A549 treated with GW870086 at 1 μM for 4 hours (cell line): ENCODE results near the gene OR10G7. TPM values are rescaled to one million over a fixed set of nuclear protein-coding genes. Genes with fewer than 3 reads are reported as not detected.

Experiments used
- total RNA-seq: library from RNA; stranded (reverse); fragments of 200-300 nt; extraction: Qiagen RNA extraction; gene quantifications from 5 replicates; pipeline ENCODE4 v1.2.3, GENCODE V29; 2022; ENCODE audit warnings: low read depth

The OR10G7 gene
- not detected in 5 replicates for total RNA-seq

DNA sequence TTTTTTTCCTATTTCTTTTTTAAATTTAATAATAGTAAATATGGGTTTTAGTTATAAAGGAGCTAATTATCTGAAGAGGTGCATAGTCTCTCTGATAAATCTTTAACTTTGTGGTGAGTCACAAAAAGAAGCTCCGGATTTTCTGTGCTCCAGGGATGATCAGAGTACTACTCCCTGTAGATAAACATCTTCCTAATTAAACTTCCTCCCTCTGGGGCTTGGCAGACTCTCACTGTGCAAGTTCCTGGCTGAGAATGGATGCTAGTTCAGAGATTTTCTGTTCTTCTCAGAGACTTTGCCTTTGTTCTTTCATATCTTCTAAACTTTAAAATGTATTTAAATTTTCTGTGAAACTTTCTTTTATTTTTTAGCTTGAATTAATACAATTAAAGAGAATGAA is at the start of gene OR10G7:
TSS of gene OR10G7 (minus strand) at position 72 of the 400 bp plus-strand sequence. CDS start 2,324 bp downstream, outside the sequence.

DNA sequence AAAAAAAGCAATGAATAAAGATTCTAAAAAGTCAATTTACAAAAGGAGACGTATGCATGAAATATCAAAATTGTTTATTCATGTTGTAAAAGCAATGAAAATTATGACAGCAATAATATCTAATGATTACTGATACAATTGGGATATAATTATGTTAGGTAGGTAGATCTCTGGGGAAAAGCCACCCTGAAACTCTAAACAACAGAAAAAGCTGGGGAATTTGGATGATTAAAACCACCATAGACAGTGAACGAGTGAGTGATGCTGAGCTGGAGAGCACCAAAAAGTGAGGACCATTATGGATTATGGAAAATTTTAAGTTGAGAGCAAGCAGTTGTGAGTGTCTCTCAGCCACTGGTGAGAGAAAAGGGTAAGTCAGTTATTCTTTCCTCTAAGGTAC is 14.6 kb downstream of the OR10G7 start, which contains the start of gene OR10G8:
TSS of gene OR10G8 (plus strand) at position 301 of the 400 bp plus-strand sequence. CDS start 2,825 bp downstream, outside the sequence.

DNA sequence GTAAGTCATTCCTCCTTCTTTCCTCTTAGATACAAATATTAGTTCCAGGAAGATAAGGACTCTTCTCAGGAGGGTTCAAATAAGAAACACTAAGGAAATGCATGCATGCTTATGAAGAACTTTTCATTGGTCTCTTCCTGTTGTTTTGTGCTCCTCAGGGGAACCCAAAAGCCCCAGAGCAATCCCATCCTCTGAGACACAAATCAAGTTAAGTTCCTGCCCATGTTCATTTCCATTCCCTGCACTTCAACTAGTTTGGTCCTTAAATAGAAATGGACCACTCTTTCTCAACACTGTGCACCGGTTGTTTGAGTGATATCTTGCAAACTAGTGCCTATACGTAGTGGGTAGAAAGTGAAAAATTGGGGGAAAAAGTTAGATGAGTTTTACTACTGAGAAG is 28.4 kb downstream of the OR10G7 start, which contains the start of gene OR10G4:
TSS of gene OR10G4 (plus strand) at position 301 of the 400 bp plus-strand sequence. CDS start 2,578 bp downstream, outside the sequence.

GRCh38 chr11:123995119-123995518 is 46.0 kb downstream of the OR10G7 start, which contains the start of gene OR10G6:
Gene OR10G6 (minus strand): TSS chr11:123995161. CDS start chr11:123995161, 0 bp downstream.

Other genes starting within 250 kb of the OR10G7 start
- gene OR6M1, start 235.0 kb downstream of the OR10G7 start, total RNA-seq, result not detected in 5 replicates
- not detected in 5 replicates for gene TMEM225, start 155.7 kb downstream of the OR10G7 start, total RNA-seq
- not detected in 5 replicates for gene OR8D4, start 139.2 kb downstream of the OR10G7 start, total RNA-seq
- not detected in 5 replicates for gene OR4D5, start 101.7 kb downstream of the OR10G7 start, total RNA-seq
- not detected in 5 replicates for gene OR6T1, start 97.5 kb downstream of the OR10G7 start, total RNA-seq
- gene OR10S1, start 63.5 kb downstream of the OR10G7 start, total RNA-seq, result not detected in 5 replicates
- not detected in 5 replicates for gene OR10G6, start 46.2 kb downstream of the OR10G7 start, total RNA-seq
- not detected in 5 replicates for gene OR10G4, start 28.3 kb downstream of the OR10G7 start, total RNA-seq
- gene OR10G9, start 18.3 kb downstream of the OR10G7 start, total RNA-seq, result not detected in 5 replicates
- gene OR10G8, start 14.5 kb downstream of the OR10G7 start, total RNA-seq, result not detected in 5 replicates
- gene VWA5A, start 74.1 kb upstream of the OR10G7 start, total RNA-seq, result 0.21 to 0.34 TPM (median 0.27 TPM) in 5 replicates
- not detected in 5 replicates for gene OR10D3, start 142.0 kb upstream of the OR10G7 start, total RNA-seq
- gene OR8G1, start 199.8 kb upstream of the OR10G7 start, total RNA-seq, result not detected in 5 replicates
- gene OR8G5, start 215.1 kb upstream of the OR10G7 start, total RNA-seq, result not detected in 5 replicates